Epithelial cell of prostate (primary cell): Measurements from ENCODE around the gene PP2D1.
"Not testable (repeated sequence)": the region's sequence is repeated elsewhere in the genome, so short reads cannot be mapped to it uniquely, and the experiment has no call there.

ENCODE experiments used
- DNase-seq: peaks from one replicate; pipeline ENCODE4 v3.0.0-alpha.2; 2011; ENCODE audit warnings: low read depth, low spot score
- H3K27ac ChIP-seq: fragments of 450-650 bp; 2 replicates; pipeline ENCODE4 v1.5.1; 2017; ENCODE audit warnings: mild to moderate bottlenecking

Gene PP2D1, protein sequence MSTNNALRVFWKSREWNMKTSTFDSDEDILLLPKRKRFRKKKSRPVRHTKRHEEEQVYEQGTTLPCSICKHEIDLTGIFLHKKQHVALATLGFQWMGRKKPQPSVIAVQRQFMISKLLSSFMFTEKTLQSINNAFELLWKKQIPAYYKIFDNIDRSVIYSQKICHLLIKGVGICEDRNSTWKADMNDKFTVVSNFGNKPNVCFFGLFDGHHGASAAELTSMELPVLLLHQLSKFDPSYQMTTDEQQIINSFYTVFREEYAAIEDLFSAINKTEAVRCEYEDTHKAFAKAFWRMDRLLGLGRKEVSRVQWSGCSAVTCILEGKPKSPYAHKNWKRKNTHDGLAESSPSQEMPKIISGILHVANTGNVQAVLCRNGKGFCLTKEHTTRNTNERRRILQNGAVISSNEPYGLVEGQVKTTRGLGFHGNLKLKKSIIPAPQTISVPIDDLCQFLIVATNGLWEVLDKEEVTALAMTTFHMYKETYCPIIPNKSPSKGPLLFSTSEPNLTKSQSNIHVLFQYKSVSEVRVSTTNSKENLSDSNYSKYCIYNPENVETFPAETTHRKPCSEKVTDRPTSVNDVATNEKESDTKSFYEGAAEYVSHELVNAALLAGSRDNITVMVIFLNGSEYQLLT

DNA sequence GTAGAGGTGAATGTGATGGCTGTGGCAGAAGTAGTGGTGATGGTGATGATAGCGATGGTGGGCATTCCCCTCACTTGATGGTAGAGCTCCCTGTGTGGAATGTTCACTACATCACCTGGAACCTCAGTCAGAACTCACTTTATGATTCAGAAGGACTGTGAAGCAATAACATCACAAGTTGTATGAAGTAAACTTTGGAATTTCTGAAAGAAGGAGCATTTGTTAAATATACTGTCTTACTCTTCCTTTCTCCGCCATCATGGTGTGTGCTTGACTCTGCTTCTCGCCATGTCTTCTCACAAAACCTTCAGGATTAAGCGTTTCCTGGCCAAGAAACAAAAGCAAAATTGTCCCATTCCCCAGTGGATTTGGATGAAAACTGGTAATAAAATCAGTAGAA is at the start of gene PP2D1:
Gene PP2D1, minus strand, starts transcription at position 101 of the 400 bp plus-strand sequence. CDS start 192 bp downstream, outside the sequence.
- no peak for DNase-seq
- H3K27ac ChIP-seq = no peak within 1 kb of the TSS

DNA sequence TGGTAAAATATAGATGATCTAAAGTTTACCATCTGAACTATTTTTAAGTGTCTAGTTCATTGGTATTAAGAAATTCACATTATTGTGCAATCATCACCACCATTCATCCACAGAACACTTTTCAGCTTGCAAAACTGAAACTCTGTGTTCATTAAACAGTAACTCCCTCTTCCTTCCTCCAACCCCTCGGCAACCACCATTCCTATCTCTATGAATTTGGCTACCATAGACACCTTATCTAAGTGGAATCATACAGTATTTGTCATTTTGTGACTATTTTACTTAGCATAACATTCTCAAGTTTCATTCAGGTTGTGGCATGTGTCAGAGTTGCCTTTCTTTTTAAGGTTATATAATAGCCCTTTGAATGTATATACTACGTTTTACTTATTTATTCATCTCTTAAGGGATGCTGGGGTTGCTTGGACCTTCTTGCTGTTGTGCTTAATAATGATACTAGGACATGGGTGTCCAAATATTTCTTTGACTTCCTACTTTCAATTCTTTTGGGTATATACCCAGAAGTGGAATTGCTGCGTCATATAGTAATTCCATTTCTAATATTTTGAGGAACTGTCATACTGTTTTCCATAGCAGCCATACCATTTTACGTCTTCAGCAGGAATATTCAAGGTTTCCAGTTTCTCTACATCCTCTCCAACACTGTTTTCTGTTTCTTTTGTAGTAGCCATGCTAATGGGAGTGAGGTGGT is 49.1 kb upstream of the PP2D1 start:
- DNase-seq = no peak

DNA sequence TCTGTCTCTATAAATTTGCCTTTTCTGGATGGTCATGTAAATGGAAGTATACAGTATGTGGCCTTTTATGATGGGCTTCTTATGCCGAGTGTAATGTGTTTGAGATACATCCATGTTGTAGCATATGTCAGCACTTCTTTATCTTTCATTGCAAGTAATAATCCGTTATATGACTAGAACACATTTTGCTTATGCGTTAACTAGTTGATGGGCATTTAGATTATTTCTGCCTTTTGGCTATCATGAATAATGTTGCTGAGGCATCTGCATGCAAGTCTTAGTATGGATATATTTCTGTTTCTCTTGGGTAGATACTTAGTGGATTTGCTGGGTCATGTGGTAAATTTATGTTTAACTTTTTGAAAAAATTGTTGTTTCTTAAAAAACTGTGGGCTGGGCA is 47.9 kb upstream of the PP2D1 start:
- no peak for DNase-seq
- H3K27ac ChIP-seq = no peak overlapping the region

More for the DNA sequence above, 49.1 kb upstream of the PP2D1 start:
- H3K27ac ChIP-seq = peak overlapping the region; percentile 64

DNA sequence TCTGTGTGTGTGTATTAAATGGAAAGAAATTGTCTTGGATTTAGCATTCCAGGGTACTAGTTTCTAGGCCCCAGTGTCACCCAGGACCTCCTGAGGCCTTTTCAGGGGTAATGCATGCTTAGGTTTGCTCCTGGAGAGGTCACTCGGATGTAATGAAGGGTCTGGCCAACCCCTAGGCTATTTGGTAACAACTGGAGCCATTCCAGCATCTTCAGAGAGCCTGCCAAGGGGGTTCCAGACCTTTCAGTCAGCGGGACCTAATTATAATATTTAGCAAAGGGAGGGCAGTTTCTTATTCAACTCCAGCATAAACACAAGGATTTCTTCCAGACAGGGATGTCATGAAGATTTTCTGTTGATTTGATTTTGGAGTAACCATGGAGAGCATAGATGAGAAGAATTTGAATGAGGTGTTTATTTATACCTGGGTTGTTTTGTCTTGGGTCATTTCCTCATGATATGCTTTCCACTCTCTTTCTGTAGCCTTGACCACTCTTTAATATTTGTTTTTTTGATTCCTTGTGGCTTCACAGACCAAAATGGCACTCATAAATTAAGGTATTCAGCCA is 45.6 kb upstream of the PP2D1 start:
- peak overlapping the region; percentile 85 for H3K27ac ChIP-seq
- DNase-seq = no peak

DNA sequence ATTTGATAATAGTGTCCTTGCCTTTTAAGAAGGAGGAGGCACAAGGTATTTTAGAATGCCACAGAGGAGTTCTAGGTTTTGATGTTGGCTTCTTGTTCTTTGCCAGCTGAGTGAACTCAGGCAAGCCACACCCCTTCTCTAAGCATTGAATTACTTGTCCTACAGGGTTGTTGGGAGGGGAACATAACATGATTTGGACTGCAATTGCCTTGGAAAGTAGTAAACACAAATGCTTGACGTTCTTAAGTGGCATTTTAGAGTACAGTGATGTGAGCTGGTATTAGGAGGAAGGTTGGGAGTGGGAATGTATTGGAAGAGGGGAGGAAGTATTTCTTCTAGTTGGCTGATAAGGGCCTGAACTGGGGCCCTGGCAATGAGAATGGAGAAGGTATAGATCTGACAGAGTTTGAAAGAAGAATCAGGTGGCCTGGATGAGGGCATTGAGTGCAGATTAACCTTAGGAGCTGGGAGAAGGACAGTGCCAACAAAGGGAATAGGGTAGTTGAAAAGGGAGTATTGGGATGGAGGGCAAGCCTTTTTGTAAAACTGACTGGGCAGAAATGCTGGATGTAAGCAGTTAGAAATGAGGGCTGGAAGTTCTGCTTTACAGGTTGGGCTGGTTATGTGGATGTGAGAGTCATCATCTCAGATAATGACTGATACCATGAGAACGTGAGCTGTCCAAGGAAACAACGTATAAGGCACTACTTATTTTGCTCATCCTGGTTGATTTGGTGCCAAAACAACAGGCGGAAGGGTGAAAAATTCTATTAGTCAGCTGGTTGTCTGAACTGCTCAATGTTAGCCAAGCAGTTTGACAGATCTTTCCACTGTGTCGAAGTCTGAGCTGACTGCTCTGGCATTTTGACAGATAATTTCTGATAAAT is 44.9 kb upstream of the PP2D1 start:
- DNase-seq = peak; percentile 98
- H3K27ac ChIP-seq = peak overlapping the region; percentile 85

DNA sequence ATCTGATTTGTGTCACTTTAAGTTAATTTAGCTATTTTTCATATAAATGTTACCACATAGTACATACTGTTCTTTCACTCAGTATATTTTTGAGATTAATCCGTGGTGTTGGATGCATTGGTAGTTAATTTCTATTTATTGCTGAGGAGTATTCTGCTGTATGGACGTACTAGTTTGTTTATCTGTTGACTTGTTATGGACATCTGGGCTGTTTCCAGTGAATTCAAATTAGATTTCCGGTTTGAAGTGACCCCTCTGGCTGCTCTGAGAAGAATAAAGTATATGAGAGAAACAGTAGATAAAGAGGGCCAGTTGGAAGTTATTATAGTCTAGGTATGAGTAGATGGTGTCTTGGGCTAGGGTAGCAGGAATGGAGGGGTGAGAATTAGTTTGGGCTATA is 43.8 kb upstream of the PP2D1 start:
- no peak for DNase-seq
- peak overlapping the region; percentile 85 for H3K27ac ChIP-seq

DNA sequence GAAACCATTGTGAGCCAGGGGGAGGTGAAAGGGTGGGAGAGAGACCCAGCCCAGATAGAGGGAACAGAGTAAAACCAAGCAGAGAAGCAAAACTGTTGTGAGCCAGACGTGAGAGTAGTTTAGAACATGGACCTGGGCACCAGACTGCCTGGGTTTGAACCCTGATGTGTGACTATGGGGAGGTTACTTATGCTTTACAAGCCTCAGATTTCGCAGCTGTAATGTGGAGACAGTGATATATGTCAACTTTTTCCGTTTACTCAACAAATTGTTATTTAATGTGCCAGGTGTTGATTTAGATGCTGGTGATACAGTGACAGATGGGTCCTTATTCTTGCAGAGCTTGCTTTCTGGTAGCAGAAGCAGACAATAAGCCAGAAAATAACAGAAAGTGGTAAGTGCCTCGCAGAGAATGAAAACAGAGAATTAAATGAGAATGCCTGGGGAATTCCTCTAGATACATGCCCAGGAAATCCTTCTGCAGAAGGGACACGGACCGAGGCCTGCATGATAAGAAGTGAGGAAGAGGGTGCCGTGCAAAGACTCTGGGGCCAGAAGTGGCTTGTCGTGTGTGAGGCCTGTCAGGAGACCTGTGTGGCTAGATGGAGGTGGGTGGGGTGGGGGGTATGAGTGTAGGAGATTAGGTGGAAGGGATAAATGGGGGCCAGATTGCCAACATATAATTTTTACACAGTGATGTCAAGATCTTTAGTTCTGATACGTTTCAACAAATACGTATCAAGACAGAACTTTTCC is 43.1 kb upstream of the PP2D1 start:
- H3K27ac ChIP-seq = peak overlapping the region; percentile 44
- DNase-seq = no peak

DNA sequence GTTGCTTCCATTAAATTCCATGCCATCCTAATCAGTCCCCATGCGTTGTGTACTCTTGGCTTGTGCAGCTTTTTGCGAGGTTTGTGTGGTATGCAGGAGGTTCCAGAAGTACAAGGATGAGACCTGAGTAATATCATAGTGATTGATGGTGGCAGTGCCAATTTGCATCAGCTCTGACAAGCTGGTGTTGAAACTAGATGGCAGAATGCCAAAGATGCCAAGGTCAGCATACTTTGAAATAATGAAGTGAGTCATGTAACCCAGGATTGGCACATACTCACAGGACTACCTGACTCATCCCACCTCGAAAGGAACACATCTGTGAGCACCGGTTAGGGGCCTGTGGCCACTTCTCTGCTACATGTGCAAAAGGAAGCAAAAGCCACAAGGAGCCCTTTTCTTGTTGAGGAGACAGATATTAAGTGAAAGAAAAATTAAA is 42.5 kb upstream of the PP2D1 start:
- DNase-seq = peak; percentile 99
- H3K27ac ChIP-seq = peak overlapping the region; percentile 44

DNA sequence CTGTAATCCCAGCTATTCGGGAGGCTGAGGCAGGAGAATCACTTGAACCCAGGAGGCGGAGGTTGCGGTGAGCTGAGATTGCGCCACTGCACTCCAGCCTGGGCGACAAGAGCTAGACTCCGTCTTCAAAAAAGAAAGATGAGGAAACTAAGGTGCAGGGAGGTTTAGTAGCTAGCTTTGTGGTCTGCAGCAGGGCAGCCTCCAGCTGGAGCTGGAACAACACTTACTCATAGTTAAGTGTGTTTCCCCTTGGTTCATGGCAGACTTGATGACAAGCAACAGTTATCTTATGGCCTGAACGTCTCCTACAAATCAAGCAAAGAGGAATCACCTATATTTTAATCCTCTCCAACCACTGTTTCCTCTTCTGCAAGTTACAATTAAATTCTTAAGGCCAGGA is 40.8 kb upstream of the PP2D1 start:
- H3K27ac ChIP-seq = no peak overlapping the region
- DNase-seq = no peak

DNA sequence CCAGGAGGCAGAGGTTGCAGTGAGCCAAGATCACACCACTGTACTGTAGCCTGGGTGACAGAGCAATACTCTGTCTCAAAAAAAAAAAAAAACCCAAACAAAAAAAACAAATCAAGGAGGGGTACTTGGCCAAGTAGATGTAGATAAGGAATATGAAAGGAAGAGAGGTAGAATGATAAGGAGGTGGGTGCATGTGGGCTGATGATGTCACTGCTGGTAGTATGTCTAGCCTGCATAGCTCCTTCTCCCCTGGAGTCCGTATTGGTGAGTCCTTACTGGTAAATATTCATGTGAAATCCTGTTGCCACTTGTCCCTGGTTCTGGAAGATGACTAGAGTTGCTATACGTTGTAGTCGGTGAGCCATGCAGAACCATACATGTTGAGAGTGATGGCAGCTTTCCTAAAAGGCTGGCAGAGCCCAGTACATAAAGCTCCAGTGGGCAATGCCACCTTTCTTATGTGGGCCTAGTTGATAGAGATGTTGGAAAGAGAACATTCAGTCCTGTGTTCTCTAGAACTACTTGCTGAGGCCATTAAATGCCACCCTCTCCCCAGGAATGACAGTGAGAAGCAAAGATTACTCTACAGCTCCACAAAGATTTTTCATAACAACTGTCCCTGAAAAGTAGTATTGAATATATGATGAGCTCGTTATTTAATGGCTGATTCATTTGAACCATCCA is 39.2 kb upstream of the PP2D1 start:
- H3K27ac ChIP-seq = no peak overlapping the region
- DNase-seq = no peak

DNA sequence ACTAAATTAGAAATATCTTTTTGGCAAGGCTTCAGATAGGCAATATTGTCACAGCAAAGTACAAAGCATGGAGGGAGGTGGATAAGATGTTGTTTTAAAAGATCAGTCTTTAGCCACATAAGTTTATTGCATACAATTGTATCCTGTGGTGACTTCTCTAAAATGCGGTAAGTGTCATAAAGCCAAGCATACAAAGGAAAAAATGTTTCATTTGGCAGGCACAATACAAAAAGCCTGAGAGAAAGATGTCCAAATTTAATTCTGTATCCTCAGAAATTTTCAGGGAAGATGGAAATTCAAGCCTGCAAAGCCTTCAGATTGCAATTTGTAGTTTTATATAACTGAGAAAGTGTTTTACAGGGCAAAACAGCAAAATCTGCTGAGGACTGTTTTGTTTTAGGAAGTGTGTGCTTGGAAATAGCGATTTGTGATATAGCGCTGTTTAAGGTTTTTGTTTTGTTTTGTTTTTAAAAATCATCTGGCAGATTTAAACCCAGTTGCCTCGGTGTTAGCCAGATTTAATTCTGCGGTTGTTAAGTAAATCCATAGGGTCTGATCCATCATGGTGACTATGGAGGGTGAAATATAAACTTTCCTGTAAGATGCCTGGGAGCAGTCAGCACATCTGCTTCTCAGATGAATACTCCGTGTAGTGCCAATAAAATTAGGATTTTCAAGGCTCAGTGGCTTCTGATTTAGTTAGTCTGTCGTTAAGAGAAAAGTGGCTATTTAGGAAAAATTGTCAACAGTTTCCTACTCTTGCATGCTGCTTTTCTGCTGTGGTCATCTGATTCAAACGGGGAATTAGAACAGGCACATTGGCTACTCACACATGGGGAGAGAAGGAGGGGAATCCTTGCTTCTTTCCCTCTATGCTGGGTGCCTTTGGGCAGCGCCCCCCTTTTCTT is 36.2 kb upstream of the PP2D1 start:
- DNase-seq = no peak
- no peak overlapping the region for H3K27ac ChIP-seq

DNA sequence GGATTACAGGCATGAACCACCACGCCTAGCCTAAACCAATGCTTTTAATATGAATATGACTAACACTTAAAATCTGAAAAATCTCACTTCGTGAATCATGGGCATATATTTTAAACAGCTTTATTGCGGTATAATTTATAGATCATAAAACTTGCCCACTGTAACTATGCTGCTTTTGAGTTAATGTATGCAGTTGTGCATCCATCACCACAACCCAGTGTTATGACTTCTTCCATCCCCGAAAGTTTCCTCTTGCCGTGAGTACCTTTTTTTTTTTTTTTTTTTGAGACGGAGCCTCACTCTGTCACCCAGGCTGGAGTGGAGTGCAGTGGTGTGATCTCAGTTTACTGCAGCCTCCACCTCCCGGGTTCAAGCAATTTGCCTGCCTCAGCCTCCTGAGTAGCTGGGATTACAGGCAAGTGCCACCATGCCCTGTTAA is 35.3 kb upstream of the PP2D1 start:
- H3K27ac ChIP-seq = no peak overlapping the region
- DNase-seq = no peak

DNA sequence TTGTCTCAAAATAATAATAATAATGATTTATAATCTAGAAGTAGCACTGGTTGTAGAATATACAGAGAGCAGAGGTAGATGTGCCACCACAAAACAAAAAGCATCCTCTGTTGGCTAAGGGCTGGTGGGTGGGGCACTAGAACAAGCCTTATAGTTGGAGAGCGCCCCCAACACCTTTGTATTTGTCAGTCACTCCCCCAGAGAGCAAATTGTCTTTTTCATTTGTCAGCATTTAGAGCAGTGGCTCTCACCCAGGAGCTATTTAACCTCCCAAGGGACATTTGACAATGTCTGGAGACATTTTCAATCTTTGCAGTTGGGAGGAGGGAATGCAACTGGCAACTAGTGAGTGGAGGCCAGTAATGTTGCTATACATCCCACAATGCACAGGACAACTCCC is 34.5 kb upstream of the PP2D1 start:
- DNase-seq = no peak
- H3K27ac ChIP-seq = no peak overlapping the region

DNA sequence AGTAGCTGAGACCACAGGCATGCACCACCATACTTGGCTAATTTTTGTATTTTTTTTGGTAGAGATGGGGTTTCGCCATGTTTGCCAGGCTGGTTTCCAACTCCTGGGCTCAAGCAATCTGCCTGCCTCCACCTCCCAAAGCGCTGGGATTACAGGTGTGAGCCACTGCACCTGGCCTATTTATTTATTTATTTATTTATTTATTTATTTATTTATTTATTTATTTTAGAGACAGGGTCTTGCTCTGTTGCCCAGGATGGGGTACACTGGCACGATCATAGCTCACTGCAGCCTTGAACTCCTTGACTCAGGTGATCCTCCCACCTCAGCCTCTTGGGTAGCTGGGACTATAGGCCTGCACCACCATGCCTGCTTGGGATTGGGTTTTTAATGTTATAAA is 33.1 kb upstream of the PP2D1 start:
- H3K27ac ChIP-seq, DNase-seq: not testable (repeated sequence)

DNA sequence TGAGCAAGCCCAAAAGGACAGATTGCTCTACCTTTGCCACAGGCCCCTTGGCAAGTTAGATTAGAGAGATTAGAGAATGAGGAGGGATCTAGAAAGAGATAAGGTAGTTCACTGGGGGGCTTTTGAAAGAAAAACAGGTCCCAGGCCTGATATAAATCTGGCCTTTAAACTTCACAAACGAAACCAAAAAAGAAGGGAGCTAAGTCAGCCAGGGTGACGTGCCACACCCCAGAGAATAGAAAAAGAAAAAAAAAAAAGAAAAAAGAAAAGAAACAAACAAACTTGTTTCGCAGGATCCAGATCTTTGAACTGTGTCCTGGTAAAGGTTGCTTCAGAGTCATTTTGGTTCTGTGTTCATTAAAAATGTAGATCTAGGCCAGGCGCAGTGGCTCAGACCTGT is 31.8 kb upstream of the PP2D1 start:
- H3K27ac ChIP-seq = no peak overlapping the region
- DNase-seq = no peak

DNA sequence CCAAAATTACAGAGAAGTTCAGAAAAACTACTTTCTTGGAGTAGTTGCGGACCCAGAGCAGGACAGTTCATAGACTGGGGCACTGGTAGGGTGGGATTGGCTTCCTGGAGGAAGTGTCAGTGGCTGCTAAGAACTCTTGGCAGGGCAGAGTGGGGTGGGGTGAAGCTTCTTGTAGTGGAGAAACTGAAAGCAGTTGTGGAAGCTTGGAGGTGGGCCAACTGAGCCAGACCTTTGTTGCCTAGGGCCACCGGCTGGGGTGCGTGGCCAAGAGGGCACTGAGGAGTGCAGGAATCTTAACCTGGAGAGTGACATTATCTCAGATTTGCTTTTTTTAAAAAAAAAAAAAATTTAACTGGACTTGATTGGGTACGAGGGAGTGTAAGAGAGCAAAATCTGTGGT is 31.3 kb upstream of the PP2D1 start:
- DNase-seq = no peak
- no peak overlapping the region for H3K27ac ChIP-seq

DNA sequence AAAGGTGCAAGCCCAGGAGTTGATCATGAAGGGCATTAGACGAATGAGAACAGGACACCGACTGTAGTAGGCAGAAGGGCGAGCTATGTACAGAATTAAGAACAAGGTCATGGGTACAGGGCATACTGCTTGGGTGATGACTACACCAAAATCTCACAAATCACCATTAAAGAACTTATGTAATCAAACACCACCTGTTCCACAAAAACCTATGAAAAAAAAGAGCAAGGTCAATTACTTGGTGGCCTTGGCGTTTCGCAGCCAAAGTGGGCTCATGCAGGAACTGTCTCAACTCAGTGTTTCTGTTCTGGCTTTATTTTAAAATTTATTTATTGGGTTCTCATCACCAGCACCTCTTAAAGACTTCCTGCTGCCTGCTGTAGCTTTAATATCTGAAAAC is 30.3 kb upstream of the PP2D1 start:
- H3K27ac ChIP-seq = no peak overlapping the region
- DNase-seq = no peak
